Mesodermal cell (in vitro differentiated cells): ENCODE data around the gene SCMH1.
"Not testable (repeated sequence)": the region's sequence is repeated elsewhere in the genome, so short reads cannot be mapped to it uniquely, and the experiment has no call there.

Experiments used
- H3K27ac ChIP-seq: 2 replicates; pipeline ENCODE4 v1.7.0; 2013; ENCODE audit warnings: mild to moderate bottlenecking, low read depth, low read length, moderate library complexity; ENCODE audit not compliant: severe bottlenecking
- H3K36me3 ChIP-seq: 2 replicates; pipeline ENCODE4 v1.7.1; 2013; ENCODE audit warnings: mild to moderate bottlenecking, low read length, moderate library complexity; ENCODE audit not compliant: control insufficient read depth, insufficient read depth
- H3K4me1 ChIP-seq: one replicate; pipeline ENCODE4 v1.7.1; 2013; ENCODE audit warnings: mild to moderate bottlenecking, low read length; ENCODE audit not compliant: insufficient read depth, control insufficient read depth, poor library complexity, severe bottlenecking
- H3K4me3 ChIP-seq: 2 replicates; pipeline ENCODE4 v1.7.0; 2013; ENCODE audit warnings: low read length, control low read depth, mild to moderate bottlenecking; ENCODE audit not compliant: insufficient read depth, poor library complexity, severe bottlenecking; ENCODE audit errors: extremely low read depth
- H3K9me3 ChIP-seq: 2 replicates; pipeline ENCODE4 v1.7.1; 2013; ENCODE audit warnings: mild to moderate bottlenecking, low read length, moderate library complexity; ENCODE audit not compliant: control insufficient read depth
- WGBS, 2 experiments: methylation state at CpG; one replicate each; pipeline ENCODE4 v1.1.5; 2013; ENCODE audit warnings: missing lambda C conversion rate in 2 of 2; ENCODE audit not compliant: insufficient coverage in 2 of 2; 5-methylcytosine and 5-hydroxymethylcytosine counted together

Gene SCMH1

GRCh38 chr1:41215623-41216022 lies 26.5 kb downstream of the SCMH1 start:
- Histone ChIP-seq H3K36me3 (peaks cover 15% of the 10 kb centered on the region), H3K4me1 (no peaks in the 10 kb centered on the region), H3K9me3 (peaks cover 20% of the 10 kb centered on the region), H3K27ac (no peak overlapping the region), H3K4me3 (no peak overlapping the region)

GRCh38 chr1:41213341-41213740 lies 28.8 kb downstream of the SCMH1 start:
- 93 to 100% methylated on average over 1 of the region's 1 CpG for WGBS, 2 experiments
- Histone ChIP-seq H3K27ac (no peak overlapping the region), H3K4me3 (no peak overlapping the region), H3K36me3 (no peaks in the 10 kb centered on the region), H3K4me1 (no peaks in the 10 kb centered on the region), H3K9me3 (peaks cover 2% of the 10 kb centered on the region)

GRCh38 chr1:41211608-41212007 lies 30.5 kb downstream of the SCMH1 start:
- H3K27ac ChIP-seq, H3K4me3 ChIP-seq, H3K36me3 ChIP-seq, H3K4me1 ChIP-seq, H3K9me3 ChIP-seq: not testable (repeated sequence)
- no CpG with 5 or more reads among the region's 2 CpGs for WGBS, 2 experiments

- 83 to 100% methylated on average over 1 of the region's 2 CpGs for whole genome bisulfite sequencing, 2 experiments
- not testable (repeated sequence) for H3K4me1 ChIP-seq, H3K36me3 ChIP-seq, H3K27ac ChIP-seq, H3K4me3 ChIP-seq, H3K9me3 ChIP-seq
These were observed 35.1 kb downstream of the SCMH1 start for GRCh38 chr1:41207053-41207452.

DNA sequence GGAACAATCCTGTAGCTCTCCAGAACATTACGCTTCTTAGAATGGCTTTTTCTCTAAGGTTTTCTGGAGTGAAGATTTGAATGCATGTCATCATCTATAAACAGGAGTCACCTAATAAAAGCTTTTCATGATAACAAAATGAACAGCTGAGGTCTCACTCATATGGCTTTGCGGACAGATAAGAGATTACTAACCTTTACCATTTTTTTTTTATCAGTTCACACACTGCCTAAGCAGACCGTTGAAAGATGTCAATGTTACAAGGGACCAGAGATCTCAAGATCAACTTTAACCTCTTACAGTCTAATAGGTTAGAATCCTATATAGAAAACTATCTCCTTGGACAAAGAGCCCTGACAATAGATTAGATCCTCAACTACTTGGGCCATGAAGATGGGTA lies 41.4 kb downstream of the SCMH1 start:
- peaks cover 8% of the 10 kb centered on the region for H3K36me3 ChIP-seq
- H3K27ac ChIP-seq: no peak overlapping the region
- 83 to 92% methylated on average over 1 of the region's 3 CpGs for WGBS, 2 experiments
- no peaks in the 10 kb centered on the region for H3K4me1 ChIP-seq
- peaks cover 6% of the 10 kb centered on the region for H3K9me3 ChIP-seq
- no peak overlapping the region for H3K4me3 ChIP-seq

- Histone ChIP-seq H3K36me3 (peaks cover 3% of the 10 kb centered on the region), H3K4me1 (no peaks in the 10 kb centered on the region), H3K27ac (no peak overlapping the region), H3K9me3 (no peaks in the 10 kb centered on the region), H3K4me3 (no peak overlapping the region)
These were observed 42.7 kb downstream of the SCMH1 start for GRCh38 chr1:41199375-41199774.

DNA sequence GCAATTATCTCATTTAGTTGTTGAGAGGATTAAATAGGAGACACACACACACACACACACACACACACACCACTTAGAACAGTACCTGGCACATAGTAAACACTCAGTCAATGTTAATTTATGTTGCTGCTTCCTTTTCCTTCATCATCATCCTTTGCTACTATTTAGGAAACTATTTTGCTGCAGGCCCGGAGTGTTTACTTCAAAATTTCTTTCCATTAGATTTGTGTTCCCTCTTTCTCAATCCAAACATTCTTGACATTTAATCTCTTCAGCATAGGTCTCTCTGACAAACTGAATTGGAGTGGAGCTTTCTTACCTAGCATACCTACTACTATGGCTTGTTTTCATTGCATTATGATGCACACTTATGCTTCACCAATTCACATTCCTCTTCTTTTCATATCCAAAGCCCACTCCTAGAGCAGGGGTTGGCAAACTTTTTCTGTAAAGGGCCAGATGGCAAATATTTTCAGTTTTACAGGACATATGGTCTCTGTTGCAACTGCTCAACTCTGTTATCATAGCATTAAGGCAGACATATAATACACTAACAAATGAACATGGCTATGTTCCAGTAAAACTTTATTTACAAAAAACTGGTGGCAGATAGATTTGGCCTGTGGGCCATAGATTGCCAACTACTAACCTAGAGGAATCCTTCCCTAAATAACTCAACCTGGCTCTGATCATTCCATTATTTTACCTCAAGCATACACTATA lies 49.5 kb downstream of the SCMH1 start:
- Histone ChIP-seq H3K9me3 (no peaks in the 10 kb centered on the region), H3K4me3 (no peak overlapping the region), H3K27ac (no peak overlapping the region), H3K4me1 (no peaks in the 10 kb centered on the region), H3K36me3 (no peaks in the 10 kb centered on the region)
- WGBS, 2 experiments: 100% methylated on average over 1 of the region's 1 CpG

DNA sequence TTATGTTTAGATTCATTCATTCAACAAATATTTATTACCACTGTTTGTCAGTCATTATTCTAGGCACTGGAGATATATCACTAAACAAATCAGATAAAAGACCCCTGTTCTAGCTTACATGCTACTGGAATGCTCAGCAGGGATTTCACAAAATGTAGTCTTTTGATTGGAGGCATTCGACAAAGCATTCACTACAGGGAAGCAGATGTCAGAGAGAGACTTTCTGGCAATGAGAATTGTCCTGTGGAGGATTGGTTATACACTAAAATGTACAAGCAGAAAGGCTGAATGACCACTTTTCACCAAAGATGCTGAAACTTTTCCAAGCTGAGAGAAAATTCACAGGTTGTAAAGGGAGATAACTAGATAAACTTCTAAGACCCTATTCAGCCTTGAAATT lies 57.7 kb downstream of the SCMH1 start:
- Histone ChIP-seq H3K4me1 (no peaks in the 10 kb centered on the region), H3K36me3 (peaks cover 10% of the 10 kb centered on the region), H3K27ac (no peak overlapping the region), H3K4me3 (no peak overlapping the region), H3K9me3 (peaks cover 4% of the 10 kb centered on the region)
- 43 to 88% methylated on average over 1 of the region's 1 CpG for WGBS, 2 experiments

- H3K9me3 ChIP-seq: peaks cover 11% of the 10 kb centered on the region
- WGBS, 2 experiments: no CpG with 5 or more reads among the region's 3 CpGs
- not testable (repeated sequence) for H3K4me1 ChIP-seq, H3K4me3 ChIP-seq, H3K27ac ChIP-seq, H3K36me3 ChIP-seq
These were observed 63.9 kb downstream of the SCMH1 start for GRCh38 chr1:41178230-41178629.

DNA sequence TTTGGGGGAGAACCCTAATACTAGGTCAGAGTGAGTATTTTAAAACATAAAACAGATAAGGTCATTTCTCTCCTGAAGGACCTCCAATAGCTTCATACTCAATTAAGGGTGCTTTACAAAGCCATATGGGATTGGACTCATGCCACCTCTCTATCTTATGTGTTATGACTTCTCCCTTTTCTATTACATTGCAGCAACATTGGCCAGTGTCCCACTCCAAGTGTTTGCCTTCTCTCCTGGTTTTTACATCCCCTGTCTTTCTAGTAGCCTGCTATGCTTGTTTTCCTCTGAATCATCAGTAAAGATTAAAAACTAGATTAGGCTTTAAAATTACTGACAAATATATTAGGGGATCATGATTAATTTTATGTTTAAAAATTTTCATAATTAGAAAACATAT lies 66.6 kb downstream of the SCMH1 start:
- Histone ChIP-seq H3K36me3 (peaks cover 7% of the 10 kb centered on the region), H3K27ac (no peak overlapping the region), H3K4me3 (no peak overlapping the region), H3K9me3 (peaks cover 6% of the 10 kb centered on the region), H3K4me1 (no peaks in the 10 kb centered on the region)

- Histone ChIP-seq H3K27ac (no peak overlapping the region), H3K4me1 (no peaks in the 10 kb centered on the region), H3K9me3 (peaks cover 11% of the 10 kb centered on the region), H3K4me3 (no peak overlapping the region), H3K36me3 (peaks cover 7% of the 10 kb centered on the region)
- WGBS, 2 experiments: no CpG with 5 or more reads among the region's 1 CpG
These were observed 67.9 kb downstream of the SCMH1 start for GRCh38 chr1:41174170-41174569.
